ENCODE measurements around the gene CACNA1C.

The CACNA1C gene

DNA sequence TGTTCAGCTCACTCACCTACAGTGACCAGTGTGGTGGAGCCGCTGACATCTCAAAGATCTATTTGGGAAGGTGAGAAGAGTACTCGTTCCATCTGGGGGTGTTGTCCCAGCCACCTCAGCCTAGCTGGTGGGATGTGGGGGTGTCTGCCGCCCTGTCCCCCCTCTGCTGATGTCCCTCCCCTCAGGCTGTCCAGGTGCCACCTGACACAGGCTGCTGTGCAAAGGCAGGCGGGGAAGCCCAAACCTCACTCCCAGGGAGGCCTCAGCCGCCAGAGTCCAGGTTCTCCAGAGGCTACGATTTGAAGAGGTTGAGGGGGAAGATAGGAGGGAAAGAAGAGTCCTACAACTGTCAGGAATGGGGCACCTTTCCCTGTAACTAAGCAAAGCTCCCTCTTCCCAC is 690.7 kb downstream of the CACNA1C start:
- Histone ChIP-seq H3K27me3 (ENCODE audit: control insufficient read depth in 1 of 2, insufficient read depth in 2 of 2, low read length in 2 of 2) (peaks cover 0 to 4% of the 10 kb centered on the region in 2 donors), H3K36me3 (ENCODE audit: control insufficient read depth in 1 of 2, insufficient read depth in 2 of 2, low read length in 2 of 2) (no peaks in the 10 kb centered on the region), H3K4me1 (ENCODE audit: control insufficient read depth in 1 of 2, insufficient read depth in 2 of 2, low read length in 2 of 2) (no peaks in the 10 kb centered on the region), H3K27ac (ENCODE audit: low read depth, low read length) (no peak overlapping the region), H3K4me3 (ENCODE audit: low read depth in 1 of 2, low read length in 2 of 2) (no peak overlapping the region), H3K9ac (ENCODE audit: low read depth in 1 of 2, low read length in 2 of 2) (no peak overlapping the region), H3K9me3 (ENCODE audit: control insufficient read depth in 1 of 2, low read length in 2 of 2) (no peaks in the 10 kb centered on the region)

DNA sequence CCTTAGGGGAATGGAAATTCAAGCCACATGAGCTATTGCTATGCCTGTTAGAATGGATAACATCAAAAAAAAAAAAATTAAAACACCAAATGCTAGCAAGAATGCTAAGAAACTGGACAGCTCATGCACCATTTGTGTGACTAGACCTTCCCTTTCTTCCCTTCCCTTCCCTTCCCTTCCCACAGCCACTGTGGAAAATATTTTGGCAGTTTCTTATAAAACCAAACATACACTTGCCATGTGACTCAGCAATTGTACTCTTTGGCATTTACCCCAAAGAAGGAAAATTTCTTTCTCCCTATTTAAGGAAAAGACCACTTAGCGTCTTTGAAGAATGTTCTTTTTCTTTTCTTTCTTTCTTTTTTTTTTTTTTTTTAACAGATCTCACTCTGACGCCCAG is 692.9 kb downstream of the CACNA1C start:
- no peak overlapping the region for H3K4me3 ChIP-seq (ENCODE audit: low read depth in 1 of 2, low read length in 2 of 2)
- H3K9ac ChIP-seq (ENCODE audit: low read depth in 1 of 2, low read length in 2 of 2): no peak overlapping the region
- H3K36me3 ChIP-seq (ENCODE audit: control insufficient read depth in 1 of 2, insufficient read depth in 2 of 2, low read length in 2 of 2): no peaks in the 10 kb centered on the region
- no peaks in the 10 kb centered on the region for H3K4me1 ChIP-seq (ENCODE audit: control insufficient read depth in 1 of 2, insufficient read depth in 2 of 2, low read length in 2 of 2)
- H3K9me3 ChIP-seq (ENCODE audit: control insufficient read depth in 1 of 2, low read length in 2 of 2): no peaks in the 10 kb centered on the region
- peaks cover 0 to 4% of the 10 kb centered on the region in 2 donors for H3K27me3 ChIP-seq (ENCODE audit: control insufficient read depth in 1 of 2, insufficient read depth in 2 of 2, low read length in 2 of 2)
- H3K27ac ChIP-seq (ENCODE audit: low read depth, low read length): no peak overlapping the region
